Stimulated activated CD8-positive, alpha-beta memory T cell treated with anti-CD3 and anti-CD28 coated beads, Interleukin-7, amount 100 ng/mL, for 1 hour (primary cell): ENCODE results near the gene ZDHHC6.
"Not testable (repeated sequence)": the region's sequence is repeated elsewhere in the genome, so short reads cannot be mapped to it uniquely, and the experiment has no call there.

Experiments
- DNase-seq, 2 donors: peaks; one replicate each; pipeline ENCODE4 v3.0.0-alpha.2; 2020; ENCODE audit warnings: low read depth in 2 of 2

The ZDHHC6 gene

GRCh38 chr10:112390125-112390703 lies 56.5 kb downstream of the ZDHHC6 start:
- DNase-seq, result no peak

DNA sequence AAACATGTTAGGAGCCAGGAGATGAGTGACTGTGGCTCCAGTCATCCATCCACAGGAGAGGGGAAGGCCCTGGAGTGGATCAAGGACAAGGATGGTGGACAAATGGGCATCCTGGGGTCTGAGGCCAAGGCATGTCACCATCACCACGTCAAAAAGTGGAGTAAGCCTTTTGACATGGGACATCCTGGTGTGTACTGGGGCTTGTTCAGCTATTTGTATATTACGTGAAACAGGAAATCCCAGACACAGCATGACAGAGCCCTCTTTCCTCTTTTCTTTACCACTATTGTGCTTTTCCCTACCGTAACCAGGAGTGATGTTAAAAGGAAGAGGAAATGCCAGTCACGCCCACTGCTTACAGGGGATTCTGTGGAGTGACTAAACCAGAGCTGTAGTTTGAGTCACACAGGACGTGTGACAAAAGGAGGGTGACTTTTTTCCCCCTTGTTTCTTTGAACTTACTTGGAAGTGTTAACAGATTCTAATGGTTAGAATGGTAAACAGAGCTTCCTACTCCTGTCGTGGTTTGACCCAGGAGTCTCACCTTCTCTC lies 57.4 kb downstream of the ZDHHC6 start:
- DNase-seq, result no peak

DNA sequence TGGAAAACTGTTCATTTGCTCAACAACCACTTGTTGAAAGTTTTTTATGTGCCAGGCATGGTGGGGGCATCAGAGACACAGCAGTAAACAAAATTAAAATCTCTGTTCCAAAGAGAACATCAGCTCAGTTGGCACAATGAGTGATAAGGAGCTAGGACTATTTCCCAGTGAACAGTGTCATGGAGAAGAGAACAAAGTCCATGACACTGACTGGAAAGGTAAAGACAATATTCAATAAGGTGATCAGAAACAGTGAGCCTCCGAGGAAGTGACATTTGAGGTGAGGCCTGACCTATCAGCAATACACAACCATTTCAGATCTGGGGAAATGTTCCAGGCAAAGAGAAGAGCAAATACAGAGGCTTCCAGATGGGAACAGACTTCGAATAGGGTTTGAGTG lies 58.2 kb downstream of the ZDHHC6 start:
- no peak for DNase-seq

DNA sequence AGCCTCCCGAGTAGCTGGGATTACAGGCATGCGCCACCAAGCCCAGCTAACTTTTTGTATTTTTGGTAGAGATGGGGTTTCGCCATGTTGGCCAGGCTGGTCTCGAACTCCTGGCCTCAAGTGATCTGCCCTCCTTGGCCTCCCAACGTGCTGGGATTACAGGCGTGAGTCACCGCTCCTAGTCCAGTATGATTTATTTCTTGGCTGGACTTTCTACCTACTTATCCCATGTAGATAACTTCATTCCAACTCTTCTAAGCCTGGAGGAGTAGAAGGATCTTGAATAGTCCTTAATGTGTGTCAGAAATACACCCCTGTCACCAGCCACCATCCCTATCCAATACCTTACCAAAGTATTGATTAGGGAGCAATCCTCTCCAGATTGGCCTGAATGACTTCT lies 58.7 kb downstream of the ZDHHC6 start:
- not testable (repeated sequence) for DNase-seq

GRCh38 chr10:112385201-112385600 lies 61.5 kb downstream of the ZDHHC6 start:
- no peak for DNase-seq

DNA sequence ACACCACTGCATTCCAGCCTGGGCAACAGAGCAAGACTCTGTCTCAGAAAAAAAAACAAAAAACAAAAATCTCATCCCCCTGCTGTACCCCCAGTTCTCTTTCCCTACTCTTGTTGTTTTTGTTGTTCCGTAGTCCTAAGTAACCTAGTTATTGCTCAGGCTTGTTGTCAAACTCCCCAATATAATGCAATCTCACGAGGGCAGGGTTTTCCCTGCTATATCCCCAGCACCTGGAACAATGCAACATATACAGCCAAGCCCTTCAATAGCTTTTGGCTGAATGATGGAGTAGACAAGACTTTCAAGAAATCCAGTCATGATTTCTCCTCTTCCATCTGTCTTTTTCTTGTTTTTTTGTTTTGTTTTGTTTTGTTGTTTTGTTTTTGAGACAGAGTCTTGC lies 62.6 kb downstream of the ZDHHC6 start:
- DNase-seq, result no peak

DNA sequence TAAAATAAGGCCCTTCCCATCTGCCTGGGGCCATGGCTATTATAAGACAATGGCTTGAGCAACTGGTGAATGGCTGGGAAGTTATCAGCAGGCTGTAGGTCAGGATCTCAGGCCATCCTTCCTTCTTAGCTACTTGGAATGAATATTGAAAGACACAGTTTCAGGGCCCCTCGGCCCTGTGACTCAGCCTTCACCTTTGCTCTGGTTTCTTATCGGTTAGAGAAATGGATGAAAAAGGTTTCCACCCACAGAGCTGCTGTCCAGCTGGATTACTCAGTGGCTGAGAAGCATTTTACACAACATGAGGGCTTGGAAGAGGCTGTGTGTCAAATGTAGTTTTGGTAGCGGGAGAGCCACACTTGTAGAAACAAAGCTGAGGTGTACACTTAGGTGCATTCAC lies 63.4 kb downstream of the ZDHHC6 start:
- DNase-seq, result no peak

DNA sequence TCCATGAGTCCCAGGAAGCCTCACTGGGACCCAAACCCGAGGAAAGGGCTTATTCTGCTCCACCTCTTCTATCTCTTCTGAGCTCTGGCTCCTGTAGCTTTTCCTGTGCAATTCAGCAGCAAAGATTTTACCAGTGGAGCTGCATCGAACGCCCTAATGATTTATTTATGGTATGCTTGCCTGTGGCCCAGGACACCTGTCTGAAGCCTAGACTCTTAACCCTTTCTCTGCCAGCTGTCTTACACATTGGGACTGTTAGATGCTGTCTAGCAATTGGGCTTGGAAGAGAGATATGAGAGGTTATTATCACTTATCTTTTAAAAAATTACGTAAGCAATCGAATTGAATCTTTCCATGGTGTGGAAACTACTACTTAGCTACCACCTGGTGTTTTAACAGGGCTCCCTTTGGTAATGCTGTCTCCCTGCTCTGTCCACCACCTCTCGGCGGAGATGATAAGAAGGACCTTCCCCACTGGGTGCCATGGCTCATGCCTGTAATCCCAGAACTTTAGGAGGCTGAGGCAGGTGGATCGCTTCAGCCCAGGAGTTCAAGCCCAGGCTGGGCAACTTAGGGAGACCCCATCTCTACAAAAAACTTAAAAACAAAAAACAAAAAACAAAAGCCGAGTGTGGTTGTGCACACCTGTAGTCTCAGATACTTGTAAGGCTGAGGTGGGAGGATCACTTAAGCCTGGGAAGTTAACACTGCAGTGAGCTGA lies 64.0 kb downstream of the ZDHHC6 start:
- DNase-seq, result no peak
